Central memory CD4-positive, alpha-beta T cell (primary cell): ENCODE measurements around the gene TGFBR2.

ENCODE experiments used
- DNase-seq: peaks from one replicate; pipeline ENCODE4 v3.0.0; 2022

The TGFBR2 gene

DNA sequence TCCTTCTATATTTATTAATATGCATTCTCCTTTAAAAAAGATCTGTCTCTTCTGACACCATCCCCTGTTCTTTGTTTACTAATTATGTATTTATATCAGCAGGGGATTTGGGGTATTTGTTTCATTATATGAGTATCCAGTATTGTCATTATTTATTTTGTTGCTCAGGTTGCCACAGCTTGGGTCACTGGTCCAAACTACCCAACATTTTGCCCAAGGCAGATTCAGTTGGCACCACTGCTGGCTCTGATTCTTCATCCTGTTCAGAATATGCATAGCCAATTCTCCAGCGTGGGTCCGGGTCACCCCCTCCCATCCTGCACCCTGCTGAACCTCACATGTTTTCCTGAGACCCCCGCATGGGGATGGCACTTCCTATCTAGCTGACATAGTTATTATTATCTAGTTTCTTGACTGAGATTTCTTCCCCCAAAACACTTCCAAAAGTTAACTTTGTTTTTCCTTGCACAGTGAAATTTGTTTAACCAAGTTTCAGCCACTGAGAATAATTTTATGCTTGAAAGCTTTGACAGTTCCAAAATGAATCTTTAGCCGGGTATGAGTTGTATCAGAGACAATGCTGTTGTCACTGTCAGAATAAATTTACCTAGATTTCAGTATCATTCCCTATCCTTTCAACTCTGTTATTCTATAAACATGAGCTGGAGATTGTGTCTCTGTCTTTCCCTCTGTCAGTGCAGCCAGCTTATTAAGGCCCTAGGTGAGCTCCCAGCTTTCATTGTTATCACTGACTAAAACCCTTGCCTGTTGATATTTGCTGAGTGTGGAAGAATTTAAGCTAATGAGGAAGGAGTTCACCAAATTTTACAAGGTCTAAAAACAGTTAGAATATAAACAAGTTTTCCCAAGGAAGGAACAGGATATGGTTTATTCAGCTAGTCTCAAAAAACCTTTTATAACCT is 70.3 kb downstream of the TGFBR2 start:
- DNase-seq: no peak

DNA sequence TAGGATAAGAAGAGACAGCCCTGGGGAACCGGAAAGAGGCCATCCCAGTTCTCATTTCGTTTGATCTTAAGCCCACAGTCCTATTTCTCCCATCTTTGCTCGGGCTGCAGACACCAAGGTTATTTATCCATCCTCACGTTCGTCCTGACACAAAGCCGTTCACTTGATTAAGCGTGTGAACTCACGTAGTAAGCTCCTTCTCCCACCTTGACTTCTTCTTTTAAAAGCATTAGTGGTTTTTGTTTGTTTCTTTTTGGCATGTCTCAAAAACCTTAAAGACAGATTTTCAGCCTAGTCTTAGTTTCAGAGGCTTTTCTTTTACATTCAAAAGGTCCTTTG is 70.9 kb downstream of the TGFBR2 start:
- no peak for DNase-seq

DNA sequence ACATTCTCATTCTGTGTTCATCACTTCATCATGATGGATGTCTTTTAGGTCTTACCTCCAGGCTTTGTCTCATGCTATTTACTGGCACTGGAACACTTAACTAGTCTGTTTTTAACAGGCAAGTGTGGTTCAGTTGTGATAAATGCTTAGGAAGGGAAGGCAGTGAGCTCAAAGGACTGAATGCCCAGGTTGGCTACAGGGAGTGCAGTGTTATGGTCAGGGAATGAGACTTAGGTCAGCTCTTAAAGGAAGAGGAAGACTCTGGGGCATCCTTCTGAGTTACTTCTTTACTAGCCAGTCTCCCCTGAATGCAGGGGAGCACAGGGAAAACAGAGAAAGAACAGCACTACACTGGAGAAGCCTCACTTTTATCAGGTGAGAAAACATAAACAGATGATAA is 72.6 kb downstream of the TGFBR2 start:
- no peak for DNase-seq

GRCh38 chr3:30680789-30681648 is 74.6 kb downstream of the TGFBR2 start:
- no peak for DNase-seq

GRCh38 chr3:30681649-30682211 is 75.3 kb downstream of the TGFBR2 start:
- DNase-seq: no peak

DNA sequence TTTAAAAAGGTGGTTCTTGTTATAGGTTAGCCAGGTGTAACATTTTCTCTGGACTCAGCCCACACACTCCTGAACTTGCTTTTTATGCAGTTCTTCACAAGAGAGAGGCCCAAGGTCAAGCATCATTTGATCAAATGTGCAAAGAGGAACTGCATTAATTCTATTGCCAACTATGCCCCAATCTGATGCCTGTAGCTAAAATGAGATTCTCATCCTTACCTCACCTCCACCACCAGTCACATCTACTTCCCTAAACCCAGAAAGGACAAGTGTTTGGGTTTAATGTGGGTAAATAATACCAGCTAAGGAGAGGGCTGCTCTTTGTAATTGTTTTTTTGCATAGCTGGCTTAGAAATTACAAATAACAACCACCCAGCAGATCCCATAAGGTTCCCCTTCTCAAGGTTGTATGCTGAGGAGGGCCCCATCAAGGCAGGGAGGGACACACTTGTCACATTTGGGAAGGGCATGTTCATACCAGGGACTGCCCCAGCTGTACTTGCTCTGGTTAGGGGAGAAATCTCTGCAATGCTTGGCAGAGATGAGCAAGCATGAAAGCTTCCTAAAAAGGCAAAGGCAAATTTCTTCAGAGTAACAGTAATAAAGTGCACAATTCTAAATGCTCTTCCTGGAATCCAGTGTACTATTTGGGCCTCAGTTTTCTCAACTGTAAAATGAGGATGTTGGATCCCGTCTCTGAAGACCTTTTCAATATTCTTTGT is 76.2 kb downstream of the TGFBR2 start:
- DNase-seq: no peak

DNA sequence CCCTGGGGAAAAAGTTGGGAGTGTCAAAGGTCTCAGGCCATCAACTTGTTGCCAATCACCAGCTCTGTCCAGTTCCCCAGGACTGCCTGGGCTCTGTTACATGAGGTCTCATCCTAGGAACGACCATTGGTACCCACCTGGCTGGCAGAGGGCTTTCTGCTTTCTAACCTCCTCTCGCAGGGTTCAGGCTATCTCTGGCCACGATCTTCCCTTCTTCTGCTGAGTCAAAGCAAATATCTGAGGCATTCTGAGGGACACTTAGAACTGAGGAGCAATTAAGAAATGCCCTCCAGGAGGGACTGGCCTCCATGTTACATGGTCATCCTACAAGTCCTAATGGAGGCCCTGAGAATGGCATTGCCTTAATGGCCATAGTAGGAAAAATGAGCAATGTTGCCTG is 77.4 kb downstream of the TGFBR2 start:
- no peak for DNase-seq

DNA sequence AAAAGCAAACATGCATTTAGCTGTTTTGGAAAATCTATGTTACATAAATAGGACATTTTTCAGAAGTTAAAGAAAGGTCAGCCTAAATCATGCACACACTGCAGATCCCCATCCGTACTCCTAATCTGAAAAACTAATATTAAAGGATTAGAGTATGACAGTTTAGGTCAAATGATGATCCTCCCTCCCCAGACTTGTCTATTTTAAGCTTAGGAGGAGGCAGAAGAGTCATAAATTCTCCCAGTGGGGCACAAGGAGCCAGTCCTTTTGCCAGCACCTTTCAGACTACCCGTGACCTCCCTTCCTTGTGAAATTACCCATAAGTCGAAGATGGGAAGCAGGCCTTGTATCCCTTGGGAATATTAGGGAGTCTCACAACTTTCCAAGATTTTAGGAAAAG is 78.0 kb downstream of the TGFBR2 start:
- DNase-seq: no peak

DNA sequence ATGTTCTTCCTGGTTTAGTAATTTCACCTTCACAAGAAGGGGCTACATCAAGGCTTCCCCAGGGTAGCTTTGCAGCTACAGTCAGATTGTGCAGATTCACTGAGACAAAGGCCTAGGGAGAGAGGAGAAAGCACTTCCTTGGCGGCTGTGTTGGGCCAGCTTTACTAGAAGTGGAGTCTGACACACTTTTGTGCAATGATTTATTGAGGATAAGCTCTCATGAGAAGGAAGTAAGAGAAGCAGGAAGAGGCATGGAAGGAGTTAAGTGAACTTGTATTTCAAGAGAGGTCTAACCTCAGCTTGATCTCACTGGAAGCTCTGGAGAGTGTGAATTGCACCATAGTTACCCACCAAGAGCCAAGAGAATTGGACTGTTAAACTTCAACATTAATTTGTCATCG is 78.9 kb downstream of the TGFBR2 start:
- no peak for DNase-seq

GRCh38 chr3:30686176-30686575 is 79.8 kb downstream of the TGFBR2 start:
- DNase-seq: no peak

DNA sequence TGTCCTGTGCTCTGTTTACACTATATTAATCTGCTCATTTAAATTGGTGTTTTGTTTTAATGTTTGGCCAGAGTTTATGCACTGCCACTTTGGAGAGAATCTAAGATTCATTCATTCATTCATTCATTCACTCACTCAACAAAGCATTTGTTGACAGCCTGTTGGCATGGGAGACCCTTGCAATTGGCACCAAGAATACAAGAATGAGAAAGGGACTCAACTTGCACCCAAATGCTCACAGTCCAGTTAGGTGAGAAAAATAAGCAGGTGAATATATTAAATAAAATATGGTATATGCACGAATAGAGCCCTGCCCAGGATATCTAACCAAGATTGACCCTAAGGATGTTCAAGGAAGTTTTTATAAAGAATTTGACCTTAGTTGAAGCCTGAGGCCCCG is 80.4 kb downstream of the TGFBR2 start:
- DNase-seq: no peak

- DNase-seq: no peak
These were observed 81.6 kb downstream of the TGFBR2 start for GRCh38 chr3:30687930-30688570.

- no peak for DNase-seq
These were observed 82.6 kb downstream of the TGFBR2 start for GRCh38 chr3:30688776-30689641.

- DNase-seq: no peak
These were observed 83.8 kb downstream of the TGFBR2 start for GRCh38 chr3:30690199-30690598.

GRCh38 chr3:30691249-30691880 is 85.0 kb downstream of the TGFBR2 start:
- no peak for DNase-seq

- no peak for DNase-seq
These were observed 85.5 kb downstream of the TGFBR2 start for GRCh38 chr3:30691944-30692343.

DNA sequence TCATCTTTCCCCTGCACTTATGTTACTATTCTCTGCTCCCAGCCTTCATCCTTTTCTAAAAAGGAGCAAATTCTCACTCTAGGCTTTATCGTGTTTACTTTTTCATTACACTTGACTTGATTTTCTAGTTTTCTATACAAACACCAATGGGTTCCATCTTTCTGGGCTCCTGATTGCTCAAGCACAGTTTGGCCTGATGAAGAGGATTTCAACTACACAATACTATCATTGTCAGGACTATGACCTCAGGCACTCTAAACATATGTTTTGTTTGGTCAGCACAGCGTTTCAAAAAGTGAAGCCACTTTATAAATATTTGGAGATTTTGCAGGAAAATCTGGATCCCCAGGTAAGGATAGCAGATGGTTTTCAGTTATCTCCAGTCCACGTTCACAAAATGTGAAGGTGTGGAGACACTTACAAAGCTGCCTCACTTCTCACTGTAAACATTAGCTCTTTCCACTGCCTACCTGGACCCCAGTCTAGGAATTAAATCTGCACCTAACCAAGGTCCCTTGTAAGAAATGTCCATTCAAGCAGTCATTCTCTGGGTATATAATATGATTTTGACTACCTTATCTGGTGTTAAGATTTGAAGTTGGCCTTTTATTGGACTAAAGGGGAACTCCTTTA is 86.2 kb downstream of the TGFBR2 start:
- DNase-seq: no peak

- DNase-seq: peak; percentile 60
These were observed 87.2 kb downstream of the TGFBR2 start for GRCh38 chr3:30693470-30694120.

- DNase-seq: no peak
These were observed 87.7 kb downstream of the TGFBR2 start for GRCh38 chr3:30694148-30694547.

DNA sequence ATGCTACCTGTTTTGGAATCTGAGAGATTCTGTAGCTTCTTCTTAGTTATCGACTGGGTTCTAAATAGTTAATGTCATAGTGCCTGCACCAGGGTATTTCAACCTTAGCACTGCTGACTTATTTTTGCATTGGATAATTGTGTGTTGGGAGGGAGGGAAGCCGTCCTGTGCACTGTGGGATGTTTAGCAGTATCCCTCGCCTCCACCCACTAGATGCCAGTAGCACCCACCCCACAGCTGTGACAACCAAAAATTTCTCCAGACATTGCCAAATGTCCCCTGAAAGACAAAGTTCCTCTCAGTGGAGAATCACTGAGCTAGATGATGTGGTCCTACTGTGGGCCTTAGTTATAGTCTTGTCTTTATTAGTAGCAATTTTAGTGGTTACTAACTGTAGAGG is 88.3 kb downstream of the TGFBR2 start:
- no peak for DNase-seq
